GDM1 (cell line): ENCODE data around the gene ANKRD60.

Experiments
- DNase-seq: peaks from one replicate; lab custom pipeline; 2025; lab: John Stamatoyannopoulos, UW

The ANKRD60 gene

GRCh38 chr20:58223358-58223941, 5.0 kb downstream of the ANKRD60 start:
- no peak for DNase-seq

- DNase-seq, result no peak
These were observed 6.0 kb downstream of the ANKRD60 start for GRCh38 chr20:58222446-58222845.

- no peak for DNase-seq
These were observed 9.1 kb downstream of the ANKRD60 start for GRCh38 chr20:58219342-58219700.

GRCh38 chr20:58218665-58219341, 9.7 kb downstream of the ANKRD60 start:
- no peak for DNase-seq

- no peak for DNase-seq
These were observed 12.1 kb downstream of the ANKRD60 start for GRCh38 chr20:58216334-58216733.

- no peak for DNase-seq
These were observed 13.3 kb downstream of the ANKRD60 start for GRCh38 chr20:58215116-58215515.

GRCh38 chr20:58214310-58214709, 14.1 kb downstream of the ANKRD60 start:
- no peak for DNase-seq

GRCh38 chr20:58213716-58214115, 14.7 kb downstream of the ANKRD60 start:
- DNase-seq, result no peak

GRCh38 chr20:58213121-58213520, 15.3 kb downstream of the ANKRD60 start:
- DNase-seq, result no peak

- no peak for DNase-seq
These were observed 15.8 kb downstream of the ANKRD60 start for GRCh38 chr20:58212636-58213035.

- no peak for DNase-seq
These were observed 18.1 kb downstream of the ANKRD60 start for GRCh38 chr20:58210398-58210747.

GRCh38 chr20:58209652-58210397, 18.6 kb downstream of the ANKRD60 start:
- DNase-seq, result peak; percentile 65

- DNase-seq, result no peak
These were observed 19.5 kb downstream of the ANKRD60 start for GRCh38 chr20:58208944-58209343.

GRCh38 chr20:58205850-58206249, 22.6 kb downstream of the ANKRD60 start:
- no peak for DNase-seq

GRCh38 chr20:58202044-58202443, 26.4 kb downstream of the ANKRD60 start:
- DNase-seq, result no peak

GRCh38 chr20:58201616-58202015, 26.8 kb downstream of the ANKRD60 start:
- no peak for DNase-seq

- DNase-seq, result no peak
These were observed 29.0 kb downstream of the ANKRD60 start for GRCh38 chr20:58199469-58199868.

- DNase-seq, result no peak
These were observed 29.5 kb downstream of the ANKRD60 start for GRCh38 chr20:58198901-58199355.

GRCh38 chr20:58198384-58198783, 30.1 kb downstream of the ANKRD60 start:
- DNase-seq, result no peak

GRCh38 chr20:58197185-58197469, 31.3 kb downstream of the ANKRD60 start:
- no peak for DNase-seq

GRCh38 chr20:58196402-58197184, 31.9 kb downstream of the ANKRD60 start:
- no peak for DNase-seq

- no peak for DNase-seq
These were observed 33.4 kb downstream of the ANKRD60 start for GRCh38 chr20:58195047-58195446.
